ENCODE measurements around the gene PRSS27. TPM values are rescaled to one million over a fixed set of nuclear protein-coding genes. Genes with fewer than 3 reads are reported as not detected.
"Not testable (repeated sequence)": the region's sequence is repeated elsewhere in the genome, so short reads cannot be mapped to it uniquely, and the experiment has no call there.

Gene PRSS27
- total RNA-seq, 2 experiments from 2014 or later: 1.6 to 1.8 TPM

- POLR2A ChIA-PET: no interaction called here
- CTCF ChIA-PET: no interaction called here
These were observed 29.8 kb downstream of the PRSS27 start for GRCh38 chr16:2689968-2690801.

GRCh38 chr16:2689422-2689821 lies 30.6 kb downstream of the PRSS27 start:
- DNase-seq; H3K36me3 Mint-ChIP-seq (ENCODE audit: low read depth); POLR2A ChIA-PET; H3K9me3 Mint-ChIP-seq; H3K27me3 Mint-ChIP-seq; CTCF ChIA-PET; H3K27ac Mint-ChIP-seq; H3K4me3 Mint-ChIP-seq: not testable (repeated sequence)
- peaks cover 20% of the 10 kb centered on the region for H3K4me1 Mint-ChIP-seq

More at GRCh38 chr16:2689968-2690801, 29.8 kb downstream of the PRSS27 start:
- Mint-ChIP-seq H3K9me3 (no peaks in the 10 kb centered on the region), H3K4me3 (no peak overlapping the region), H3K27me3 (no peaks in the 10 kb centered on the region), H3K27ac (no peak overlapping the region), H3K4me1 (peaks cover 16% of the 10 kb centered on the region), H3K36me3 (ENCODE audit: low read depth) (peaks cover 10% of the 10 kb centered on the region)
- no peak for DNase-seq

- Mint-ChIP-seq H3K36me3 (ENCODE audit: low read depth) (peaks cover 10% of the 10 kb centered on the region), H3K4me3 (peak overlapping the region; percentile 63), H3K27me3 (no peaks in the 10 kb centered on the region), H3K9me3 (no peaks in the 10 kb centered on the region), H3K4me1 (peaks cover 23% of the 10 kb centered on the region), H3K27ac (peak overlapping the region; percentile 87)
- POLR2A ChIA-PET: interaction anchor here (1.1 to 1.9 kb wide), 2 partner anchors 15 to 64 kb away, joined by 3 to 6 read pairs; partner anchors contain the start of gene SRRM2
- DNase-seq: no peak
- CTCF ChIA-PET: no interaction called here
These were observed 32.3 kb downstream of the PRSS27 start for GRCh38 chr16:2687531-2688308.

- H3K27ac Mint-ChIP-seq: peak overlapping the region; percentile 87
- no peaks in the 10 kb centered on the region for H3K27me3 Mint-ChIP-seq
- H3K4me1 Mint-ChIP-seq: peaks cover 26% of the 10 kb centered on the region
- no peaks in the 10 kb centered on the region for H3K9me3 Mint-ChIP-seq
- ChIA-PET CTCF (no interaction called here), POLR2A (interaction anchor here (1.1 to 1.9 kb wide), 2 partner anchors 14 to 65 kb away, joined by 3 to 6 read pairs; partner anchors contain the start of gene SRRM2)
- H3K36me3 Mint-ChIP-seq (ENCODE audit: low read depth): peaks cover 13% of the 10 kb centered on the region
- H3K4me3 Mint-ChIP-seq: peak overlapping the region; percentile 63
- peak; percentile 44 for DNase-seq
These were observed 33.0 kb downstream of the PRSS27 start for GRCh38 chr16:2686912-2687507.

GRCh38 chr16:2686075-2686474 lies 33.9 kb downstream of the PRSS27 start:
- H3K27me3 Mint-ChIP-seq, H3K4me3 Mint-ChIP-seq, H3K27ac Mint-ChIP-seq, CTCF ChIA-PET, DNase-seq, H3K9me3 Mint-ChIP-seq: not testable (repeated sequence)
- Mint-ChIP-seq H3K36me3 (ENCODE audit: low read depth) (peaks cover 14% of the 10 kb centered on the region), H3K4me1 (peaks cover 32% of the 10 kb centered on the region)
- POLR2A ChIA-PET: interaction anchor here (1.9 kb wide), 1 partner anchor 13 kb away, joined by 6 read pairs; no protein-coding TSS in a partner anchor

GRCh38 chr16:2683041-2683440 lies 37.0 kb downstream of the PRSS27 start:
- DNase-seq; H3K9me3 Mint-ChIP-seq; H3K36me3 Mint-ChIP-seq (ENCODE audit: low read depth); H3K27me3 Mint-ChIP-seq; CTCF ChIA-PET: not testable (repeated sequence)
- H3K27ac Mint-ChIP-seq: peak overlapping the region; percentile 79
- peaks cover 37% of the 10 kb centered on the region for H3K4me1 Mint-ChIP-seq
- peak overlapping the region; percentile 97 for H3K4me3 Mint-ChIP-seq
- POLR2A ChIA-PET: interaction anchor here (0.7 to 2.1 kb wide), 8 partner anchors 10 to 528 kb away, joined by 3 to 30 read pairs (median 11); partner anchors contain the start of genes ELOB and TRAF7

GRCh38 chr16:2682209-2683021 lies 37.6 kb downstream of the PRSS27 start, which contains the start of gene KCTD5:
KCTD5 (plus strand) TSS chr16:2682523; CDS start chr16:2682549, 26 bp downstream.
- DNase-seq: peak; percentile 97
- H3K36me3 Mint-ChIP-seq (ENCODE audit: low read depth): peaks cover 6% of the 10 kb centered on the region
- no peaks in the 10 kb centered on the region for H3K27me3 Mint-ChIP-seq
- H3K9me3 Mint-ChIP-seq: no peaks in the 10 kb centered on the region
- H3K27ac Mint-ChIP-seq: peak within 1 kb of the TSS; percentile 85
- POLR2A ChIA-PET: interaction anchor here (0.7 to 2.1 kb wide), 13 partner anchors 9 to 929 kb away, joined by 3 to 30 read pairs (median 4); partner anchors contain the start of genes ELOB, PRSS27, SLX4 and TRAF7
- peak within 1 kb of the TSS; percentile 97 for H3K4me3 Mint-ChIP-seq
- H3K4me1 Mint-ChIP-seq: peaks cover 31% of the 10 kb centered on the region
- CTCF ChIA-PET: interaction anchor here (1.0 kb wide), 2 partner anchors 38 to 70 kb away, joined by 3 read pairs; partner anchors contain the start of genes PRSS27 and SRRM2

GRCh38 chr16:2680360-2680759 lies 39.7 kb downstream of the PRSS27 start:
- H3K36me3 Mint-ChIP-seq (ENCODE audit: low read depth); POLR2A ChIA-PET; H3K9me3 Mint-ChIP-seq; CTCF ChIA-PET; H3K27me3 Mint-ChIP-seq; DNase-seq; H3K27ac Mint-ChIP-seq: not testable (repeated sequence)
- H3K4me1 Mint-ChIP-seq: peaks cover 24% of the 10 kb centered on the region
- H3K4me3 Mint-ChIP-seq: peak overlapping the region; percentile 97

- H3K27ac Mint-ChIP-seq; DNase-seq; CTCF ChIA-PET; H3K9me3 Mint-ChIP-seq; POLR2A ChIA-PET; H3K27me3 Mint-ChIP-seq; H3K4me3 Mint-ChIP-seq; H3K36me3 Mint-ChIP-seq (ENCODE audit: low read depth): not testable (repeated sequence)
- H3K4me1 Mint-ChIP-seq: peaks cover 23% of the 10 kb centered on the region
These were observed 40.1 kb downstream of the PRSS27 start for GRCh38 chr16:2679902-2680301.

- H3K27me3 Mint-ChIP-seq; DNase-seq; H3K9me3 Mint-ChIP-seq; H3K4me3 Mint-ChIP-seq; CTCF ChIA-PET; H3K36me3 Mint-ChIP-seq (ENCODE audit: low read depth); POLR2A ChIA-PET; H3K27ac Mint-ChIP-seq: not testable (repeated sequence)
- H3K4me1 Mint-ChIP-seq: peaks cover 28% of the 10 kb centered on the region
These were observed 41.6 kb downstream of the PRSS27 start for GRCh38 chr16:2678206-2678965.

GRCh38 chr16:2676937-2677336 lies 43.1 kb downstream of the PRSS27 start:
- CTCF ChIA-PET; H3K9me3 Mint-ChIP-seq; H3K4me3 Mint-ChIP-seq; H3K27ac Mint-ChIP-seq; H3K36me3 Mint-ChIP-seq (ENCODE audit: low read depth); H3K27me3 Mint-ChIP-seq; DNase-seq; POLR2A ChIA-PET: not testable (repeated sequence)
- H3K4me1 Mint-ChIP-seq: peaks cover 27% of the 10 kb centered on the region

- Mint-ChIP-seq H3K4me1 (peaks cover 30% of the 10 kb centered on the region), H3K36me3 (ENCODE audit: low read depth) (peaks cover 3% of the 10 kb centered on the region), H3K9me3 (no peaks in the 10 kb centered on the region), H3K27ac (no peak overlapping the region), H3K27me3 (no peaks in the 10 kb centered on the region), H3K4me3 (no peak overlapping the region)
- ChIA-PET CTCF (no interaction called here), POLR2A (interaction anchor here (1.0 kb wide), 1 partner anchor 781 kb away, joined by 4 read pairs; no protein-coding TSS in a partner anchor)
- DNase-seq: no peak
These were observed 44.3 kb downstream of the PRSS27 start for GRCh38 chr16:2675714-2676113.
